HL-60/S4 treated with phorbol 12-myristate 13-acetate at 8.2 ng/mL for 4 days and 3 days (cell line): Measurements from ENCODE around the gene EHBP1.
"Not testable (repeated sequence)": the region's sequence is repeated elsewhere in the genome, so short reads cannot be mapped to it uniquely, and the experiment has no call there.

ENCODE experiments used
- in situ Hi-C: fragments of 300-500 bp; cut with MboI; formaldehyde crosslinking; loops from 2 replicates; pipeline ENCODE4 v1.15.0; 2022; ENCODE audit warnings: low sequenced_read_pairs

The EHBP1 gene

DNA sequence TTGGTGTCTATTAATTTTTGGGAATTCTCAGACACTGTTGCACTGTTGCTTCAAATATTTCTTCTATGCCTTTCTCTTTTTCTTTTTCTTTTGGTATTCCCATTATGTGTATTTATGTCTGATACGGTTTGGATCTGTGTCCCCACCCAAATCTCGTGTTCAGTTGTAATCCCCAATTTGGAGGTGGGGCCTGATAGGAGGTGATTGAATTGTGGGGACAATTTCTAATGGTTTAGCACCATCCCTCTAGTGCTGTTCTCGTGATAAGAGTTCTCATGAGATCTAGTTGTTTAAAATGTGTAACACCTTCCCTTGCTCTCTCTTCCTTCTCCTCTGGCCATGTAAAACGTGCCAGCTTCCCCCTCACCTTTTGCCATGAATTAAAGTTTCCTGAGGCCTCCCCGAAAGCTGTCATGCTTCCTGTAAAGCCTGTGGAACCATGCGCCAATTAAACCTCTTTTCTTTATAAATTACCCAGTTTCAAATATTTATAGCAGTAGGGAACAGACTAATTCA, 26.8 kb downstream of the EHBP1 start:
- in situ Hi-C loops: no loop called here

GRCh38 chr2:62733546-62733945, 28.0 kb downstream of the EHBP1 start:
- in situ Hi-C loops: no loop called here

DNA sequence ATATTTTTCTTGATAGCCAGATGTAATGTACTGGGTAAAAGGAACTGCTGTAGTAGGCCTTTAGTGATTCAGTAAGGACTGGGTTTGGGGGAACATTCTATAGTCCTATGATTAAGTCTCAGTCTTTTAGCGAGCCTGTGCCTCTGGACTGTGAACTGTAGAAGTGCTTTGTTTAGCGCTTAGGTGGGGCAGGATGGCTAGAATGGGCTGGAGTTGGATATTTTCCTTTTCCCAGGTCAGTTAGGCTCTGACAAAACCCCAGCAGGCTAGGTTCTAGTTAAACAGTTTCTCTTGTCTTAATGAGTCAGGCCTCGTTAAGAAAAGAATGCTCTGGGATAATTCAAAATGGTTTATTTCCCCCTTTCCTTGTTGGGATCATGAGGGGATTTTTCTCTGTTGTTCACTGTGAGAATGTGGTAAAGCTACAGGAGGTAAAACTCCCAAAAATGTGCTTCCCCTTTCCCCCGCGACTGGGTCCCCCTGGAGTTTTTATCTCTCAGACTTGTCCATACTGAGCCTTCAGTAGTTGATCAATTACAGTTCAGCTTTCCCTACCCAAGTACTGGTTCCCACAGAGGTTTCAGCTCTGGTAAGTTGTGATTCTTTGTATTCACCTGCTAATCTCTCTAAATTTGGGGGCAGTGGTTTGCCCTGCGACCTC, 31.5 kb downstream of the EHBP1 start:
- in situ Hi-C loops: no loop called here

DNA sequence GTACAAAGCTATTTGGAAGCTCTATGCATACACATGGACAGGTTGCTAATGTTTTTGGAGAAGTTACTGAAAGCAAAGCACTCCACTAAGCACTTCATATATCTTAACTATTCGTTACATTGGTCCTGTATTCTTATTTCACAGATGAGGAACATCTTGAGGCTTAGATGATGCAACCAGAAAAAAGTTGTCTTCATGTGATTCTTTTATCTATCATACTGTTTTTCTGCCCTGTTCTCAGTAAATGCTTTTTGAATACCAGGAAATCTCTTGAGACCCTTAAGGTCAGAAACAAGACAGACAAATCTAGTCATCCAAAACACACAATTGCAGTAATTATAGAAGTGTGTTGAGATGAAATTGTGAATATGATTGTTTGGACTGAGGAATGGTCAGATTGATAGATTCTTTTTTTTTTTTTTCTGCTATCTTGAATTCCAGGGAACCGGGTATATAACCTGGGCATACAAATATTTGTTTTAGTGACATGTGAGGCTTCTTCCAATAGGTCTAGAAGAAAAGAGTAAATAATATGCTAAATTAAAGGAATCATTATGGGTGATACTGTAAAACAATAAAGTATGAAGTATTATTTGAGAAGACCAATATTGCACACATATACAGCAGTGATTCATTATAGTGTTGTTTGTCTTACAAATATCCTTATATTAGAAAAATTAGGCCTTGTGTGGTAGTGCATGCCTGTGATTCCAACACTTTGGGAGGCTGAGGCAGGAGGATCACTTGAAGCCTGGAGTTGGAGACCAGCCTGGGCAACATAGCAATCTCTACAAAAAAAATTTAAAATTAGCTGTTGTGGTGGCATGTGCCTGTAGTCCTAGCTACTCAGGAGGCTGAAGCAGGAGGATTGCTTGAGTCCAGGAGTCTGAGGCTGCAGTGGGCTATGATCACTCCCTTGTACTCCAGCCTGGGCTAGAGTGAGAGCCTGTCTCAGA, 33.7 kb downstream of the EHBP1 start:
- in situ Hi-C loops: no loop called here

- in situ Hi-C loops: no loop called here
Observed at GRCh38 chr2:62740221-62740620, 34.7 kb downstream of the EHBP1 start.

DNA sequence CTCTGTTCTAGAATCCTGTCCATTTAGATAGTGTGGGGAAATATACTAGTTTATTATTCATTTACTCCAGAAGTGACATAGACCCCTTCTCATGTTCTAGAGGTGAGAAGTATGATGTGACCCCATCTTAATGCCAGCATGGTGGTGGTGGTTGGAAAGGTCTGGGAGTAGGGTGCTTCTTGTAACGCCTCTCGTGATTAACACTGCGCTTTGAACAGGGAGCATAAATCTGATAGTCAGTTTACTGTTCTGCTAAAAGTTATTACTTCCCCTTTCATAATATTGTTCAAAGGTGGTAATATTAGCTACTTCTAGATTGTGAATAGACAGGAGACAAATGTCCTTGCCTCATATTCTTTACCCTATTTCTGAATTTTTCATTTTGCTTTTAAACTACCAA, 35.6 kb downstream of the EHBP1 start:
- in situ Hi-C loops: no loop called here

DNA sequence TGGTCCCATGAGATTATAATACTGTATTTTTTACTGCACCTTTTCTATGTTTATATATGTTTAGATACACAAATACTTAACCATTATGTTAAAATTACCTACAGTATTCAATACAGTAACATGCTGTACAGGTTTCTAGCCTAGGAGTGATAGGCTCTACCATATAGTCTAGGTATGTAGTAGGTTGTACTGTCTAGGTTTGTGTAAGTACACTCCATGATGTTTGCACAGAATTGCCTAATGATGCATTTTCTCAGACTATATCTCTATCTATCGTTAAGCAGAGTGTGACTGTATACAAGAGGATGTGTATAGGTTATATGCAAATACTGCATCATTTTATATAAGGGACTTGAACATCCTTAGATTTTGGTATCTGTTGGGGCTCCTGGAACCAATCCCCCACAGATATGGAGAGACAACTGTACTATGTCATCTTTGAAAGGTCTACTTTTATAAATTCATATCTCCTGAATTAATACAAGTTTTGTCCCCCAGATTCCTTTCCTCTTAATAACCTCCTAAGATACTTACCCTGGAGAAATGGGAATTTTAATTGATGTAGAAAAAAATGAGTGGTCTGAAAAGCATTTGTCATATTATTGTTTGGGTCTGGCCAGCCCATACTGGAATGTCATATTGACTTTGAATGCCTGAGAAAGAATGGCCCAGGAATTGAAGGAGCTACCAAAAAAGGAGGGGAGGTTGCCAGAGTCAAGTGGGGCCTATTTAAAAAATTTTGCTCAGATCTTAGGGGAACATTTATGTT, 36.6 kb downstream of the EHBP1 start:
- in situ Hi-C loops: no loop called here

GRCh38 chr2:62743506-62743905, 38.0 kb downstream of the EHBP1 start:
- in situ Hi-C loops: no loop called here

DNA sequence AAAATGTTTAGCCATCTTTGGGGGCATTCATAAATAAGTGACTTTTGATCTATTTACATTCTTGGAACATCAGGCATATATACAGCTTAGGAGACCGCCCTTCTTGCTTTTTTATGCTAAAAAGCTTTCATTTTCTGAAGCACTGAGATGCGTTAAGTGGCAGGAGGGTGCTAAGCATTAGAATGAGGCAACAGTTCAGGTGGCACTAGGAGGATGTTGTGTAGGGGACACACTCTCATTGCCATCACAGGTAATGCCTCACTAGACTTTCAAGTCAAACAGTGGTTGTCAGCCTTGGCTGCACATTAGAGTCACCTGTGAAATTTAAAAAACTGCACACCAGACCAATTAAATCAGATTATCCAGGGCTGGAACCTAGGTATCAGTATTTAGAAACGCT, 39.1 kb downstream of the EHBP1 start:
- in situ Hi-C loops: no loop called here

GRCh38 chr2:62745891-62746481, 40.5 kb downstream of the EHBP1 start:
- in situ Hi-C loops: no loop called here

DNA sequence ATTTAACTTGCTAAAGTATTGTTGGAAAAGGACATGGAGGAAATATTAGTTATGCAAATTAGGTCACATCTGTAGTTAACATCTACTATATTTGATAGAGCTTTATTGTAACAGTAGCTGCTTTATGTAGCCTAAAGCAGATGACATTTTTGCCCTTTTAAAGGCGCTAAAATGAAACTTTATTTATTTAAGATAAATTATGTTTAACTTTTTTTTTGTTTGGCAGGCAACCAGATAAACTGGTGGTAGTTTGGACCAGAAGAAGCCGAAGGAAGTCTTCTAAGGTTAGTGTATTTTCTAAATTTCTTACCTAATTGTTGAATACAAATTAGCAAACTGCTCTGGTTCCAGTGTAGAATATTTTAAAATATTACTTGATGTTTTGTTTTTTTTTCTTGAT, 41.7 kb downstream of the EHBP1 start:
- in situ Hi-C loops: no loop called here

- in situ Hi-C loops: no loop called here
Observed at GRCh38 chr2:62747876-62748275, 42.4 kb downstream of the EHBP1 start.

- in situ Hi-C loops: not testable (repeated sequence)
Observed at GRCh38 chr2:62749111-62749510, 43.6 kb downstream of the EHBP1 start.

DNA sequence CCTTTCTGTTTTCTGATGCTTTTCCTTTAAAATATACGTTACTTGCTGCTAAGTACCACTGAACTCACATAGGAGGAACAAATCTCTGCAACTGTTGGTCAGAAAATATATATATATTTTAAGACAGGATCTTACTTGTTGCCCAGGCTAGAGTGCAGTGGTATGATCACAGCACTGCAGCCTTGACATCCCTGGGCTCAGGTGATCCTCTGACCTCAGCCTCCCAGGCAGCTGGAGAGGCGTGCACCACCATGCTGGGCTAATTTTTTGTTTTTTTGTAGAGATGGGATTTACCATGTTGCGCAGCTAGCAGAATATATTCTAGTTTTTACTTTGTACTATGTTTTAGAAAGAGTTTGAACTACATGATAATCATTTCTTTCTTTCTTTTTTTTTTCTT, 51.5 kb downstream of the EHBP1 start:
- in situ Hi-C loops: no loop called here

DNA sequence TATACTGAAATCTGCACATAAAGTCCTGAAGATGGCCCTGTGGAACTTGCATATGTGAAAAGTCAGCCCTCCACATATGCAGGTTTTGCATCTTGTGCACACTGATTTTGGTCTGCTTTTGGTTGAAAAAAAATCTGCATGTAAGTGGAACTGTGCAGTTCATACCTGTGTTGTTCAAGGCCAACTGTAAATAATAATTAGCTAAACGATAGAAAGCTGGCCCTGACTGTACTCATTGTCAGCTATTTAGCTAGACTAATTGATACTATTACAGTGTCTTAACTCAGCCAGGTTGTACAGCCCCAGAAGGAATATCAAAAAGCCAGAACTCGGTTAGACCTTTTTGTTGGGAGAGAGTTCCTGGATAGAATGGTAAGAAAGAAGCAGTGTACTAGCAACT, 54.5 kb downstream of the EHBP1 start:
- in situ Hi-C loops: no loop called here

GRCh38 chr2:62760555-62760954, 55.0 kb downstream of the EHBP1 start:
- in situ Hi-C loops: no loop called here

GRCh38 chr2:62765619-62766376, 60.3 kb downstream of the EHBP1 start:
- in situ Hi-C loops: no loop called here

GRCh38 chr2:62768615-62769014, 63.1 kb downstream of the EHBP1 start:
- in situ Hi-C loops: no loop called here

- in situ Hi-C loops: loop anchor here (10.0 kb wide), 1 partner anchor 316 kb away; no protein-coding TSS in a partner anchor
Observed at GRCh38 chr2:62770629-62771028, 65.1 kb downstream of the EHBP1 start.
